Cortex of kidney (tissue), 1 donor: ENCODE data around the gene NR2F1.

ENCODE experiments used
- DNase-seq: peaks from one replicate; lab custom pipeline; 2025; lab: John Stamatoyannopoulos, UW

NR2F1 gene

GRCh38 chr5:93642526-93642925, 59.5 kb downstream of the NR2F1 start:
- DNase-seq = no peak
